Pancreas (tissue), 10 donors: ENCODE measurements around the gene ITPK1. TPM values are rescaled to one million over a fixed set of nuclear protein-coding genes. Genes with fewer than 3 reads are reported as not detected.

Experiments
- ATAC-seq, 4 donors: fragments of 200-7000 bp; cut with Tn5 transposase; one replicate each; pipeline versions ENCODE4 v1.8.0 to v1.9.1; 2020; ENCODE audit warnings: mild to moderate bottlenecking in 4 of 4, moderate library complexity in 4 of 4
- DNase-seq, 6 donors: peaks; one replicate each; pipeline ENCODE4 v3.0.0-alpha.2; 2020
- FAIRE-seq: peaks from 2 replicates; lab custom pipeline; 2012; peaks lifted over from hg19 to GRCh38; lab: Jason Lieb, UNC
- H3K27ac ChIP-seq, 4 donors: fragments of 200-600 bp; sonication (generic); 1 replicate in 3 of 4; 2 replicates in 1 of 4; pipeline versions ENCODE4 v1.5.0 to v1.8.0; 2020
- H3K27me3 ChIP-seq, 4 donors: fragments of 200-600 bp; one replicate each; pipeline ENCODE4 v1.8.0; 2021
- H3K36me3 ChIP-seq, 3 donors: fragments of 200-600 bp; sonication (generic) in 1 of 3; one replicate each; pipeline versions ENCODE4 v1.5.0 to v1.8.0; 2020 to 2021
- H3K4me1 ChIP-seq, 3 donors: fragments of 200-600 bp; one replicate each; pipeline ENCODE4 v1.8.0; 2021
- H3K4me3 ChIP-seq, 4 donors: fragments of 200-600 bp; sonication (generic) in 2 of 4; one replicate each; pipeline versions ENCODE4 v1.5.0 to v1.8.0; 2020 to 2021
- H3K9me3 ChIP-seq, 4 donors: fragments of 200-600 bp; one replicate each; pipeline ENCODE4 v1.8.0; 2021
- WGBS, 2 donors: extraction: QIAGEN DNeasy Blood & Tissue Kit; methylation state at CpG; one replicate each; pipeline ENCODE4 v1.1.7; 2013; 5-methylcytosine and 5-hydroxymethylcytosine counted together
- intact Hi-C, 3 donors: fragments of 100-400 bp; cut with DNase I; formaldehyde crosslinking; loops; one replicate each; pipeline versions ENCODE4 v1.11.1 to v1.14.2; 2022
- polyA plus RNA-seq, 2 donors: library from polyadenylated mRNA; stranded (reverse); fragments of 200-250 nt; gene quantifications; one replicate each; pipeline ENCODE4 v1.2.3, GENCODE V29; 2013
- total RNA-seq, 6 donors: library from RNA; stranded (reverse); fragmentation: NEBNext Ultra II Directional in 4 of 6; extraction: Animal tissue kit (Norgen Biotek cat#: 25700) in 4 of 6; gene quantifications; one replicate each; pipeline versions ENCODE4 v1.2.1 to v1.2.4, GENCODE V29; 2021 to 2023
- TF ChIP-seq, protein P1 (sequence below), 4 donors: fragments of 200-600 bp; sonication (generic) in 3 of 4; IDR thresholded peaks; one replicate each; pipeline versions ENCODE4 v1.5.0 to v1.8.0; 2021; ENCODE audit warnings: antibody characterized with exemption in 4 of 4
- donor health status: healthy with polysubstance abuse.
- donor health status: DM: no; HTN: no; CAD: no; lungs with moderate emphysema.
- donor health status: DM: no; HTN: no; CAD: no.
- donor health status: control.
- donor health status: control.
- donor health status: Bipolar disorder and iron deficiency.
- donor health status: DM: yes; HTN: yes; CAD: no.
- donor health status: DM: no; HTN: no; CAD: no.
- donor health status: DM: no; HTN: no; CAD: no.
- donor health status: DM: yes; HTN: yes; CAD: no.

ITPK1 gene
- total and polyA plus RNA-seq, 8 donors, result 23.2 to 38.3 (median 33.0) TPM

- TF ChIP-seq, protein P1, sequence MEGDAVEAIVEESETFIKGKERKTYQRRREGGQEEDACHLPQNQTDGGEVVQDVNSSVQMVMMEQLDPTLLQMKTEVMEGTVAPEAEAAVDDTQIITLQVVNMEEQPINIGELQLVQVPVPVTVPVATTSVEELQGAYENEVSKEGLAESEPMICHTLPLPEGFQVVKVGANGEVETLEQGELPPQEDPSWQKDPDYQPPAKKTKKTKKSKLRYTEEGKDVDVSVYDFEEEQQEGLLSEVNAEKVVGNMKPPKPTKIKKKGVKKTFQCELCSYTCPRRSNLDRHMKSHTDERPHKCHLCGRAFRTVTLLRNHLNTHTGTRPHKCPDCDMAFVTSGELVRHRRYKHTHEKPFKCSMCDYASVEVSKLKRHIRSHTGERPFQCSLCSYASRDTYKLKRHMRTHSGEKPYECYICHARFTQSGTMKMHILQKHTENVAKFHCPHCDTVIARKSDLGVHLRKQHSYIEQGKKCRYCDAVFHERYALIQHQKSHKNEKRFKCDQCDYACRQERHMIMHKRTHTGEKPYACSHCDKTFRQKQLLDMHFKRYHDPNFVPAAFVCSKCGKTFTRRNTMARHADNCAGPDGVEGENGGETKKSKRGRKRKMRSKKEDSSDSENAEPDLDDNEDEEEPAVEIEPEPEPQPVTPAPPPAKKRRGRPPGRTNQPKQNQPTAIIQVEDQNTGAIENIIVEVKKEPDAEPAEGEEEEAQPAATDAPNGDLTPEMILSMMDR (IDR thresholded peaks at IDR 0.05), result no peak
- intact Hi-C loops, result no loop called here
These were observed 145.5 kb downstream of the ITPK1 start for GRCh38 chr14:92970271-92970670.

GRCh38 chr14:92969871-92970270, 145.9 kb downstream of the ITPK1 start:
- Histone ChIP-seq H3K27me3 (no peaks in the 10 kb centered on the region), H3K36me3 (no peaks in the 10 kb centered on the region), H3K4me1 (peaks cover 0 to 5% (median 4%) of the 10 kb centered on the region in 3 donors), H3K4me3 (no peak overlapping the region), H3K9me3 (no peaks in the 10 kb centered on the region), H3K27ac (no peak overlapping the region)
- FAIRE-seq (no peak), DNase-seq (peak in 2 of 6 donors; percentile 3 to 20), ATAC-seq (peak in 3 of 4 donors; percentile 6 to 47 (median 45))
- 66 to 68% methylated on average over 12 of the region's 12 CpGs for WGBS, 2 donors
- intact Hi-C loops, result no loop called here
- TF ChIP-seq, protein P1 (IDR thresholded peaks at IDR 0.05), result no peak

More at GRCh38 chr14:92970271-92970670, 145.5 kb downstream of the ITPK1 start:
- Histone ChIP-seq H3K9me3 (no peaks in the 10 kb centered on the region), H3K27me3 (no peaks in the 10 kb centered on the region), H3K27ac (no peak overlapping the region), H3K4me3 (no peak overlapping the region), H3K36me3 (no peaks in the 10 kb centered on the region), H3K4me1 (peaks cover 0 to under 1% (median 0%) of the 10 kb centered on the region in 3 donors)
- DNase-seq, result peak in 2 of 6 donors; percentile 15 to 50
- WGBS, 2 donors, result 91 to 92% methylated on average over 12 of the region's 12 CpGs
- ATAC-seq, result no peak
- FAIRE-seq, result no peak

GRCh38 chr14:92969430-92969829, 146.3 kb downstream of the ITPK1 start:
- H3K36me3 ChIP-seq, result no peaks in the 10 kb centered on the region
- TF ChIP-seq, protein P1 (IDR thresholded peaks at IDR 0.05), result no peak
- H3K9me3 ChIP-seq, result no peaks in the 10 kb centered on the region
- no peaks in the 10 kb centered on the region for H3K27me3 ChIP-seq
- whole genome bisulfite sequencing, 2 donors, result 98% methylated on average over 10 of the region's 10 CpGs
- intact Hi-C loops, result no loop called here
- ATAC-seq, result no peak
- H3K4me1 ChIP-seq, result peaks cover 0 to 7% (median 7%) of the 10 kb centered on the region in 3 donors
- no peak for FAIRE-seq
- no peak overlapping the region for H3K4me3 ChIP-seq
- peak in 2 of 6 donors; percentile 13 to 48 for DNase-seq
- H3K27ac ChIP-seq, result no peak overlapping the region

DNA sequence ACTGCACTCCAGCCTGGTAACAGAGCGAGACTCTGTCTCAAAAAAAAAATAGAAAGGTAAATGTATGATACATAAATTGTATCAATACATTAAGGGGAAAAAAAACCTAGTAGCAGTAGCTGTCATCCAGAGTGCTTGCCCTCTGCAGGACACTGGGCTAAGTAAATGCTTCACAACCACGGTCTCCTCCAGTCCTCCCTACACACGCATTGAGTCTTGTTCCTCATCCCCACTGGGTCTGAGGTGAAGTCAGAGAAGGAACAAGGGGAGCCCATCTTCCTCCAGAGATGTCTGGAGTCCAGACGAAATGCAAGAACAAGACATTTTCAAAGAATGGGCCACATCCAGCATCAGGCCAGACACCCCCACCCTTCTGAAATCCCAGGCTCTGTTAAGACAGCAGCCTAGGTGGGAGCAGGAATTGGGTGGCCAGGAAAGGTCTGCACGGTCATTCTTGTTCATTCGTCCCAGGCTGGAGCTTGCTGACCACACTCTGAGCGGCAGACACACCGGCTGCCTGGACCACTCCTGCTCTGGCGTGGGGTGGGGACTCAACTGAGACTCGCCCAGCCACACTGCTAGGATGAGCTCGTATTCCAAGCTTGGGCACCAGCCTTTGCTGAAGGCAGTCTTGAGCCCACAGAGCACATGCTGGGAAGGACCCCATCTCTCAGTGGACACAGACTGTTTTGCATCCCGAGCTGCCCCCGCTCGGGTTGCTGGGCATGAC, 147.3 kb downstream of the ITPK1 start:
- Histone ChIP-seq H3K4me1 (peaks cover 0 to 7% (median 7%) of the 10 kb centered on the region in 3 donors), H3K9me3 (no peaks in the 10 kb centered on the region), H3K36me3 (no peaks in the 10 kb centered on the region), H3K27ac (no peak overlapping the region), H3K4me3 (no peak overlapping the region), H3K27me3 (no peaks in the 10 kb centered on the region)
- FAIRE-seq (no peak), ATAC-seq (no peak), DNase-seq (peak in 2 of 6 donors; percentile 3 to 36)
- WGBS, 2 donors, result 94 to 96% methylated on average over 14 of the region's 14 CpGs
- TF ChIP-seq, protein P1 (IDR thresholded peaks at IDR 0.05), result no peak
- intact Hi-C loops, result no loop called here
